WTC11 (cell line): Measurements from ENCODE around the gene RASSF1. TPM values are rescaled to one million over a fixed set of nuclear protein-coding genes. Genes with fewer than 3 reads are reported as not detected.

Experiments used
- ATAC-seq: fragments of 200-7000 bp; cut with Tn5 transposase; 2 replicates; pipeline ENCODE4 v1.10.0; 2021; ENCODE audit warnings: mild to moderate bottlenecking, moderate library complexity
- CTCF ChIA-PET: fragments of 300-600 bp; sonication (Branson Sonifier 250); formaldehyde crosslinking; loops from one replicate; lab custom pipeline; 2021; ENCODE audit warnings: antibody characterized with exemption; lab: Charles Lee
- POLR2A ChIA-PET: fragments of 350-600 bp; sonication (Branson Sonifier 250); formaldehyde crosslinking; loops from one replicate; lab custom pipeline; 2021; ENCODE audit warnings: antibody characterized with exemption; lab: Charles Lee
- DNase-seq: peaks from one replicate; pipeline ENCODE4 v3.0.0; 2021; ENCODE audit warnings: low spot score
- H3K27ac Mint-ChIP-seq: 2 replicates; pipeline ENCODE4 v1.8.0; 2021; ENCODE audit warnings: mixed read lengths
- H3K27me3 Mint-ChIP-seq: 2 replicates; pipeline ENCODE4 v1.8.0; 2021; ENCODE audit warnings: low read depth, mild to moderate bottlenecking, moderate library complexity, mixed read lengths
- H3K36me3 Mint-ChIP-seq: 2 replicates; pipeline ENCODE4 v1.8.0; 2021; ENCODE audit warnings: mixed read lengths
- H3K4me1 Mint-ChIP-seq: 2 replicates; pipeline ENCODE4 v1.8.0; 2022; ENCODE audit warnings: mixed read lengths
- H3K4me3 Mint-ChIP-seq: 2 replicates; pipeline ENCODE4 v1.8.0; 2021; ENCODE audit warnings: mild to moderate bottlenecking, moderate library complexity, mixed read lengths
- H3K9me3 Mint-ChIP-seq: 2 replicates; pipeline ENCODE4 v1.8.0; 2021; ENCODE audit warnings: mixed read lengths
- CREB1 ChIP-seq: sonication (generic); formaldehyde crosslinking; IDR thresholded peaks from 2 replicates; pipeline ENCODE4 v1.8.0; 2023; ENCODE audit warnings: mild to moderate bottlenecking, missing genetic modification reagents
- EMX1 ChIP-seq: fragments of 250-450 bp; sonication (Bioruptor Pico); IDR thresholded peaks from 2 replicates; pipeline ENCODE4 v1.8.0; 2021; ENCODE audit warnings: mild to moderate bottlenecking
- GABPB1 ChIP-seq: sonication (generic); formaldehyde crosslinking; IDR thresholded peaks from 2 replicates; pipeline ENCODE4 v1.8.1; 2023; ENCODE audit warnings: mild to moderate bottlenecking, missing genetic modification reagents
- NFE2L1 ChIP-seq: sonication (generic); formaldehyde crosslinking; IDR thresholded peaks from 2 replicates; pipeline ENCODE4 v1.8.1; 2023; ENCODE audit warnings: missing genetic modification reagents
- SMAD3 ChIP-seq: sonication (generic); formaldehyde crosslinking; IDR thresholded peaks from 2 replicates; pipeline ENCODE4 v1.8.0; 2022; ENCODE audit warnings: missing genetic modification reagents, mild to moderate bottlenecking, borderline replicate concordance
- TEAD1 ChIP-seq: sonication (generic); formaldehyde crosslinking; IDR thresholded peaks from 2 replicates; pipeline ENCODE4 v1.8.0; 2022; ENCODE audit warnings: mild to moderate bottlenecking, missing genetic modification reagents
- TEAD4 ChIP-seq: sonication (generic); formaldehyde crosslinking; IDR thresholded peaks from 2 replicates; pipeline ENCODE4 v1.8.0; 2022; ENCODE audit warnings: mild to moderate bottlenecking, missing genetic modification reagents
- ZBTB21 ChIP-seq: sonication (generic); formaldehyde crosslinking; IDR thresholded peaks from 2 replicates; pipeline ENCODE4 v1.8.1; 2023; ENCODE audit warnings: mild to moderate bottlenecking, missing genetic modification reagents, borderline replicate concordance
- ZNF219 ChIP-seq: sonication (generic); formaldehyde crosslinking; IDR thresholded peaks from 2 replicates; pipeline ENCODE4 v1.8.0; 2023; ENCODE audit warnings: missing genetic modification reagents, mild to moderate bottlenecking, borderline replicate concordance
- ZNF263 ChIP-seq: sonication (generic); formaldehyde crosslinking; IDR thresholded peaks from 2 replicates; pipeline ENCODE4 v1.8.1; 2022; ENCODE audit warnings: low read depth, mild to moderate bottlenecking, moderate library complexity, missing genetic modification reagents
- ZNF416 ChIP-seq: fragments of 250-450 bp; sonication (Bioruptor Pico); IDR thresholded peaks from 2 replicates; pipeline ENCODE4 v1.9.0; 2021; ENCODE audit warnings: mild to moderate bottlenecking, inconsistent platforms
- total RNA-seq: library from RNA; stranded (reverse); gene quantifications from 3 replicates; pipeline ENCODE4 v1.2.3, GENCODE V29; 2021
- TF ChIP-seq, protein P1 (sequence below): sonication (generic); formaldehyde crosslinking; IDR thresholded peaks from 2 replicates; pipeline ENCODE4 v1.8.1; 2022; ENCODE audit warnings: missing genetic modification reagents, borderline replicate concordance
- TF ChIP-seq, protein P2 (sequence below): fragments of 200-600 bp; IDR thresholded peaks from 2 replicates; pipeline ENCODE4 v1.8.0; 2022; ENCODE audit warnings: antibody characterized with exemption
- TF ChIP-seq, protein P3 (sequence below): sonication (generic); formaldehyde crosslinking; IDR thresholded peaks from 2 replicates; pipeline ENCODE4 v1.8.0; 2023; ENCODE audit warnings: missing genetic modification reagents, mild to moderate bottlenecking, borderline replicate concordance
- TF ChIP-seq, protein P4 (sequence below): fragments of 250-450 bp; sonication (Bioruptor Pico); IDR thresholded peaks from 2 replicates; pipeline ENCODE4 v1.9.0; 2021; ENCODE audit warnings: moderate library complexity, mild to moderate bottlenecking, inconsistent platforms, borderline replicate concordance
- TF ChIP-seq, protein P5 (sequence below): sonication (generic); formaldehyde crosslinking; IDR thresholded peaks from 2 replicates; pipeline ENCODE4 v1.8.1; 2022; ENCODE audit warnings: low read depth, missing genetic modification reagents, borderline replicate concordance
- TF ChIP-seq, protein P6 (sequence below): sonication (generic); formaldehyde crosslinking; conservative IDR thresholded peaks from 2 replicates; pipeline ENCODE4 v1.8.1; 2023; ENCODE audit warnings: mild to moderate bottlenecking, low read depth, missing genetic modification reagents, moderate library complexity

RASSF1 gene
- total RNA-seq, 1 experiment from 2014 or later = 14.5 TPM

DNA sequence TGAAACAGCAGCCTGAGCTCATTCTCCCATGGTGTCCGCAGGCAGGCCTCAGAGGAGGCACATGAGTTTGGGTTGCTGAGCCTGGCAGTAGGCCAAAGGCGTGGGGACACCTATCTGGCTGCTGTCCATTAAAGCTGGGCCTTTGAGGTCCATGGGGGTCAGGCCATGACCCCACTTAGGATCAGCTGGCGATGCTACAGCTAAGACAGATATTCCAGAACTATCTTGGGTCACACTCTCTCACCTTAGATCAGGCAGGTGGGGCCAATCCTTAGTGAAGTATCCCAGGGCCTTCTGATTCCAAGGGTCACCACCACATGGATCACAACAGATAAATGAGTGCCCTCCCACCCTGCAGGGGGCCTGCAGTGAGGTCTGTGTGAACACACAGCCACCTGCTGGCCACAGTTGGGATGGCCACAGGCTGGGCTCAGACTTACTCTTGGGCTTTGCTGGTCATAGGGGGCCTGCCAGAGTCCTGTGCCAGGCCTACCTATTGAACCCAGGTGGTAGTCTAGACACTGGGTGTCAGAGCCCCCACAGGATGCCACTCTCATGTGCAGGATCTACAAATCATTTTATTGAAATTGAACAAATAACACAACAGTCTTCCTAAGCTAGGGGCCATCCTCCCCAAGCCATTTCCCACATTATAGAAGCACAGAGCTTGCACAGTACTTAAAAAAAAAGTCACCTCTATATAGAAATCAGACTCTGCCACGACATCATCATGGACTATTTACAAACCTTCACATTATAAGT is 16.1 kb downstream of the RASSF1 start (continued):
- TF ChIP-seq, protein P1, sequence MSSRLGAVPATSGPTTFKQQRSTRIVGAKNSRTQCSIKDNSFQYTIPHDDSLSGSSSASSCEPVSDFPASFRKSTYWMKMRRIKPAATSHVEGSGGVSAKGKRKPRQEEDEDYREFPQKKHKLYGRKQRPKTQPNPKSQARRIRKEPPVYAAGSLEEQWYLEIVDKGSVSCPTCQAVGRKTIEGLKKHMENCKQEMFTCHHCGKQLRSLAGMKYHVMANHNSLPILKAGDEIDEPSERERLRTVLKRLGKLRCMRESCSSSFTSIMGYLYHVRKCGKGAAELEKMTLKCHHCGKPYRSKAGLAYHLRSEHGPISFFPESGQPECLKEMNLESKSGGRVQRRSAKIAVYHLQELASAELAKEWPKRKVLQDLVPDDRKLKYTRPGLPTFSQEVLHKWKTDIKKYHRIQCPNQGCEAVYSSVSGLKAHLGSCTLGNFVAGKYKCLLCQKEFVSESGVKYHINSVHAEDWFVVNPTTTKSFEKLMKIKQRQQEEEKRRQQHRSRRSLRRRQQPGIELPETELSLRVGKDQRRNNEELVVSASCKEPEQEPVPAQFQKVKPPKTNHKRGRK (CRISPR knock-in tag) = no peak
- TF ChIP-seq, protein P2, sequence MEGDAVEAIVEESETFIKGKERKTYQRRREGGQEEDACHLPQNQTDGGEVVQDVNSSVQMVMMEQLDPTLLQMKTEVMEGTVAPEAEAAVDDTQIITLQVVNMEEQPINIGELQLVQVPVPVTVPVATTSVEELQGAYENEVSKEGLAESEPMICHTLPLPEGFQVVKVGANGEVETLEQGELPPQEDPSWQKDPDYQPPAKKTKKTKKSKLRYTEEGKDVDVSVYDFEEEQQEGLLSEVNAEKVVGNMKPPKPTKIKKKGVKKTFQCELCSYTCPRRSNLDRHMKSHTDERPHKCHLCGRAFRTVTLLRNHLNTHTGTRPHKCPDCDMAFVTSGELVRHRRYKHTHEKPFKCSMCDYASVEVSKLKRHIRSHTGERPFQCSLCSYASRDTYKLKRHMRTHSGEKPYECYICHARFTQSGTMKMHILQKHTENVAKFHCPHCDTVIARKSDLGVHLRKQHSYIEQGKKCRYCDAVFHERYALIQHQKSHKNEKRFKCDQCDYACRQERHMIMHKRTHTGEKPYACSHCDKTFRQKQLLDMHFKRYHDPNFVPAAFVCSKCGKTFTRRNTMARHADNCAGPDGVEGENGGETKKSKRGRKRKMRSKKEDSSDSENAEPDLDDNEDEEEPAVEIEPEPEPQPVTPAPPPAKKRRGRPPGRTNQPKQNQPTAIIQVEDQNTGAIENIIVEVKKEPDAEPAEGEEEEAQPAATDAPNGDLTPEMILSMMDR = peak; percentile 91
- TF ChIP-seq ZNF263 (CRISPR knock-in tag) (no peak), TEAD1 (CRISPR knock-in tag) (no peak), SMAD3 (CRISPR knock-in tag) (no peak)
- TF ChIP-seq, protein P3, sequence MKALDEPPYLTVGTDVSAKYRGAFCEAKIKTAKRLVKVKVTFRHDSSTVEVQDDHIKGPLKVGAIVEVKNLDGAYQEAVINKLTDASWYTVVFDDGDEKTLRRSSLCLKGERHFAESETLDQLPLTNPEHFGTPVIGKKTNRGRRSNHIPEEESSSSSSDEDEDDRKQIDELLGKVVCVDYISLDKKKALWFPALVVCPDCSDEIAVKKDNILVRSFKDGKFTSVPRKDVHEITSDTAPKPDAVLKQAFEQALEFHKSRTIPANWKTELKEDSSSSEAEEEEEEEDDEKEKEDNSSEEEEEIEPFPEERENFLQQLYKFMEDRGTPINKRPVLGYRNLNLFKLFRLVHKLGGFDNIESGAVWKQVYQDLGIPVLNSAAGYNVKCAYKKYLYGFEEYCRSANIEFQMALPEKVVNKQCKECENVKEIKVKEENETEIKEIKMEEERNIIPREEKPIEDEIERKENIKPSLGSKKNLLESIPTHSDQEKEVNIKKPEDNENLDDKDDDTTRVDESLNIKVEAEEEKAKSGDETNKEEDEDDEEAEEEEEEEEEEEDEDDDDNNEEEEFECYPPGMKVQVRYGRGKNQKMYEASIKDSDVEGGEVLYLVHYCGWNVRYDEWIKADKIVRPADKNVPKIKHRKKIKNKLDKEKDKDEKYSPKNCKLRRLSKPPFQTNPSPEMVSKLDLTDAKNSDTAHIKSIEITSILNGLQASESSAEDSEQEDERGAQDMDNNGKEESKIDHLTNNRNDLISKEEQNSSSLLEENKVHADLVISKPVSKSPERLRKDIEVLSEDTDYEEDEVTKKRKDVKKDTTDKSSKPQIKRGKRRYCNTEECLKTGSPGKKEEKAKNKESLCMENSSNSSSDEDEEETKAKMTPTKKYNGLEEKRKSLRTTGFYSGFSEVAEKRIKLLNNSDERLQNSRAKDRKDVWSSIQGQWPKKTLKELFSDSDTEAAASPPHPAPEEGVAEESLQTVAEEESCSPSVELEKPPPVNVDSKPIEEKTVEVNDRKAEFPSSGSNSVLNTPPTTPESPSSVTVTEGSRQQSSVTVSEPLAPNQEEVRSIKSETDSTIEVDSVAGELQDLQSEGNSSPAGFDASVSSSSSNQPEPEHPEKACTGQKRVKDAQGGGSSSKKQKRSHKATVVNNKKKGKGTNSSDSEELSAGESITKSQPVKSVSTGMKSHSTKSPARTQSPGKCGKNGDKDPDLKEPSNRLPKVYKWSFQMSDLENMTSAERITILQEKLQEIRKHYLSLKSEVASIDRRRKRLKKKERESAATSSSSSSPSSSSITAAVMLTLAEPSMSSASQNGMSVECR (CRISPR knock-in tag) = 0 out of 2 replicates have a peak, but pooled peaks have one; percentile 34
- TF ChIP-seq, protein P4, sequence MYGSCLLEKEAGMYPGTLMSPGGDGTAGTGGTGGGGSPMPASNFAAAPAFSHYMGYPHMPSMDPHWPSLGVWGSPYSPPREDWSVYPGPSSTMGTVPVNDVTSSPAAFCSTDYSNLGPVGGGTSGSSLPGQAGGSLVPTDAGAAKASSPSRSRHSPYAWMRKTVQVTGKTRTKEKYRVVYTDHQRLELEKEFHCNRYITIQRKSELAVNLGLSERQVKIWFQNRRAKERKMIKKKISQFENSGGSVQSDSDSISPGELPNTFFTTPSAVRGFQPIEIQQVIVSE = no peak

DNA sequence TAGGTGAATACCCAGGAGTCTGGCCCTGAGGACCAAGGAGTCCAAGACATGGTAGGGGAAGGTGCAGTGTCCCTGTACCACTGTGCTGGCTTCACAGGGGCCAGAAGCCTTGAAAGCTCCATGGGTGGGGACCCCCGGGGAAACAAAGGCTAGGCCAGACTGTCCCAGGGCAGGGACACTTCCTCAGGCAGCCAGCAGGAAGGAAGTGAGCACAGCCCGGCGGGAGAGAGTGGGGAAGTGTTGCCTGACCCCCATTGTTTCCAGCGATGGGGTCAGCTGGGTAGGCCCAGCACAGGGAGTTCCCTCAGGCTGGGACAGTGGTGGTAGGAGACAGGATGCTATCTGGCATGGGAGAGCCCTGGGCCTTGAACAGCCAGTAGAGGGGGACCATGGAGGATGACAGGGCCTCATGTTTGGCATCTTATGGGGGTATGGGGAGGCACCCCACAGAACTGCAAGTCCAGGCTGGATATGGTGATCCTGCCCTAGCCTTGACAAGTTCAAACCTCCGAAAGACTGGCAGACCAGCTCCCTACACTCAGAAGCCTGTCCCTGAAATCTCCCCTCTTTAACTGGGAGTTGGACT is 16.9 kb downstream of the RASSF1 start:
- no peaks in the 10 kb centered on the region for H3K9me3 Mint-ChIP-seq
- peaks cover 20% of the 10 kb centered on the region for H3K36me3 Mint-ChIP-seq
- ATAC-seq (no peak), DNase-seq (no peak)
- POLR2A ChIA-PET = no interaction called here
- CTCF ChIA-PET = interaction anchor here (0.5 to 5.5 kb wide), 12 partner anchors 13 to 288 kb away, joined by 3 to 95 read pairs (median 6); partner anchors contain the start of genes CISH, HYAL1, HYAL3 and IFRD2
- H3K27ac Mint-ChIP-seq = peak overlapping the region; percentile 70; the same call in 1 of the 2 replicates
- no peaks in the 10 kb centered on the region for H3K27me3 Mint-ChIP-seq
- peaks cover 44% of the 10 kb centered on the region for H3K4me1 Mint-ChIP-seq
- no peak overlapping the region for H3K4me3 Mint-ChIP-seq
- TF ChIP-seq, protein P5, sequence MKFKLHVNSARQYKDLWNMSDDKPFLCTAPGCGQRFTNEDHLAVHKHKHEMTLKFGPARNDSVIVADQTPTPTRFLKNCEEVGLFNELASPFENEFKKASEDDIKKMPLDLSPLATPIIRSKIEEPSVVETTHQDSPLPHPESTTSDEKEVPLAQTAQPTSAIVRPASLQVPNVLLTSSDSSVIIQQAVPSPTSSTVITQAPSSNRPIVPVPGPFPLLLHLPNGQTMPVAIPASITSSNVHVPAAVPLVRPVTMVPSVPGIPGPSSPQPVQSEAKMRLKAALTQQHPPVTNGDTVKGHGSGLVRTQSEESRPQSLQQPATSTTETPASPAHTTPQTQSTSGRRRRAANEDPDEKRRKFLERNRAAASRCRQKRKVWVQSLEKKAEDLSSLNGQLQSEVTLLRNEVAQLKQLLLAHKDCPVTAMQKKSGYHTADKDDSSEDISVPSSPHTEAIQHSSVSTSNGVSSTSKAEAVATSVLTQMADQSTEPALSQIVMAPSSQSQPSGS (CRISPR knock-in tag) = no peak
- no peak for TF ChIP-seq TEAD1 (CRISPR knock-in tag)
- TF ChIP-seq, protein P6, sequence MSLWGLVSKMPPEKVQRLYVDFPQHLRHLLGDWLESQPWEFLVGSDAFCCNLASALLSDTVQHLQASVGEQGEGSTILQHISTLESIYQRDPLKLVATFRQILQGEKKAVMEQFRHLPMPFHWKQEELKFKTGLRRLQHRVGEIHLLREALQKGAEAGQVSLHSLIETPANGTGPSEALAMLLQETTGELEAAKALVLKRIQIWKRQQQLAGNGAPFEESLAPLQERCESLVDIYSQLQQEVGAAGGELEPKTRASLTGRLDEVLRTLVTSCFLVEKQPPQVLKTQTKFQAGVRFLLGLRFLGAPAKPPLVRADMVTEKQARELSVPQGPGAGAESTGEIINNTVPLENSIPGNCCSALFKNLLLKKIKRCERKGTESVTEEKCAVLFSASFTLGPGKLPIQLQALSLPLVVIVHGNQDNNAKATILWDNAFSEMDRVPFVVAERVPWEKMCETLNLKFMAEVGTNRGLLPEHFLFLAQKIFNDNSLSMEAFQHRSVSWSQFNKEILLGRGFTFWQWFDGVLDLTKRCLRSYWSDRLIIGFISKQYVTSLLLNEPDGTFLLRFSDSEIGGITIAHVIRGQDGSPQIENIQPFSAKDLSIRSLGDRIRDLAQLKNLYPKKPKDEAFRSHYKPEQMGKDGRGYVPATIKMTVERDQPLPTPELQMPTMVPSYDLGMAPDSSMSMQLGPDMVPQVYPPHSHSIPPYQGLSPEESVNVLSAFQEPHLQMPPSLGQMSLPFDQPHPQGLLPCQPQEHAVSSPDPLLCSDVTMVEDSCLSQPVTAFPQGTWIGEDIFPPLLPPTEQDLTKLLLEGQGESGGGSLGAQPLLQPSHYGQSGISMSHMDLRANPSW (CRISPR knock-in tag) = no peak
- no peak for TF ChIP-seq NFE2L1 (CRISPR knock-in tag)
- TF ChIP-seq ZNF219 (CRISPR knock-in tag) = no peak
- no peak for TF ChIP-seq EMX1 (CRISPR knock-in tag)
- no peak for TF ChIP-seq GABPB1 (CRISPR knock-in tag)
- TF ChIP-seq TEAD4 (CRISPR knock-in tag) = no peak
- TF ChIP-seq CREB1 (CRISPR knock-in tag) = no peak
- TF ChIP-seq ZNF416 (CRISPR knock-in tag) = no peak
- TF ChIP-seq ZBTB21 (CRISPR knock-in tag) = no peak
- TF ChIP-seq, protein P2 = no peak
